Fibroblast of skin of left biceps (primary cell): ENCODE results near the gene DCAF17.
"Not testable (repeated sequence)": the region's sequence is repeated elsewhere in the genome, so short reads cannot be mapped to it uniquely, and the experiment has no call there.

Source experiments
- DNase-seq, 2 experiments: peaks; one replicate each; pipeline ENCODE4 v3.0.0-alpha.2; 2013; ENCODE audit warnings: low read depth in 2 of 2

The DCAF17 gene

GRCh38 chr2:171410624-171411023, 23.4 kb upstream of the DCAF17 start:
- DNase-seq: no peak

GRCh38 chr2:171411214-171411613, 22.8 kb upstream of the DCAF17 start:
- no peak for DNase-seq

GRCh38 chr2:171411791-171412483, 22.1 kb upstream of the DCAF17 start:
- DNase-seq: no peak

GRCh38 chr2:171412571-171413175, 21.4 kb upstream of the DCAF17 start:
- DNase-seq: no peak

GRCh38 chr2:171414645-171415044, 19.4 kb upstream of the DCAF17 start:
- DNase-seq: not testable (repeated sequence)

- peak; percentile 76 for DNase-seq
These were observed 17.8 kb upstream of the DCAF17 start for GRCh38 chr2:171416009-171416926.

- DNase-seq: no peak
These were observed 14.7 kb upstream of the DCAF17 start for GRCh38 chr2:171419333-171419732.

GRCh38 chr2:171420728-171421563, 13.1 kb upstream of the DCAF17 start:
- no peak for DNase-seq

GRCh38 chr2:171422710-171423495, 11.1 kb upstream of the DCAF17 start:
- not testable (repeated sequence) for DNase-seq

- no peak for DNase-seq
These were observed 3.3 kb upstream of the DCAF17 start for GRCh38 chr2:171430516-171431410.

GRCh38 chr2:171431677-171432167, 2.3 kb upstream of the DCAF17 start:
- no peak for DNase-seq

GRCh38 chr2:171432206-171432968, 1.6 kb upstream of the DCAF17 start:
- DNase-seq: no peak

GRCh38 chr2:171432969-171433762, 860 bp upstream of the DCAF17 start:
- DNase-seq: no peak

- no peak for DNase-seq
These were observed 338 bp upstream of the DCAF17 start, which contains the start of gene METTL8 for GRCh38 chr2:171433763-171434012. TSS of gene METTL8 (minus strand) at chr2:171433990. CDS start at chr2:171392185, 41,805 bp downstream.

GRCh38 chr2:171436307-171436706, 2.3 kb downstream of the DCAF17 start:
- DNase-seq: peak; percentile 36 to 51

- no peak for DNase-seq
These were observed 7.4 kb downstream of the DCAF17 start for GRCh38 chr2:171441470-171441869.

GRCh38 chr2:171447675-171448074, 13.6 kb downstream of the DCAF17 start:
- no peak for DNase-seq

- DNase-seq: no peak
These were observed 17.0 kb downstream of the DCAF17 start for GRCh38 chr2:171451074-171451473.
